Measurements from ENCODE around the gene ADAM10. TPM values are rescaled to one million over a fixed set of nuclear protein-coding genes. Genes with fewer than 3 reads are reported as not detected.

ADAM10 gene
- total and polyA plus RNA-seq, 2 donors (not counting 1 experiment from before 2014, with no cell fraction given), result 18.8 to 138 TPM

DNA sequence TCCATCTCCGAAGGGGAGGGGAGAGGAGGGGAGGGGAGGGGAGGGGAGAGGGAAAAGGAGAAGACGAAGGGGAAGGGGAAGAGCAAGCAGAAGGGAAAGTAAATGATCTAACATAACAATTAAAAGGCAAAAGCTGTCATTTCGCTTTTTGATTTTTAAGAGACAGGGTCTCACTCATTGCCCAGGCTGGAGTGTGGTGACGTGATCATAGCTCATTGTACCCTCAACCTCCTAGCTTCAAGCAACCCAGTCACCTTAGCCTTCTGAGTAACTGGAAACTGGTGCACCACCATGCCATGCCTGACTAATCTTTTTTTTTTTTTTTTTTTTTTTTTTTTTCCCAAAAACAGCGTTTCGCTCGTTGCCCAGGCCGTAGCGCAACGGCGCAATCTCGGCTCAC, 22.6 kb downstream of the ADAM10 start:
- no peak overlapping the region for H2AFZ ChIP-seq (ENCODE audit: insufficient read depth, low read depth, low read length, poor library complexity, severe bottlenecking)
- no peaks in the 10 kb centered on the region for H3K27me3 Mint-ChIP-seq
- H3K4me3 ChIP-seq (ENCODE audit: control extremely low read depth in 1 of 5, extremely low read depth in 1 of 5, insufficient read depth in 1 of 5, low read depth in 2 of 5, low read length in 4 of 5), result peak overlapping the region in 1 of 5 experiments; percentile 38
- ATAC-seq (ENCODE audit: low read depth) (peak; percentile 32), DNase-seq (peak; percentile 49)
- no peaks in the 10 kb centered on the region for H3K9me3 Mint-ChIP-seq (ENCODE audit: insufficient read depth)
- H3K27ac Mint-ChIP-seq, result peak overlapping the region; percentile 78
- H3K27ac ChIP-seq (ENCODE audit: low read length in 2 of 2), result peak overlapping the region in 1 of 2 donors; percentile 27
- H3K4me1 Mint-ChIP-seq, result peaks cover 59% of the 10 kb centered on the region
- no peaks in the 10 kb centered on the region for H3K9me3 ChIP-seq (ENCODE audit: control extremely low read depth in 1 of 3, control insufficient read depth in 2 of 3, insufficient read depth in 1 of 3, low read length in 2 of 3)
- no peak for TF ChIP-seq EZH2 (IDR thresholded peaks at IDR 0.05; ENCODE audit: borderline replicate concordance, insufficient read depth, low read depth, low read length, poor library complexity, severe bottlenecking)
- TF ChIP-seq, protein P1, sequence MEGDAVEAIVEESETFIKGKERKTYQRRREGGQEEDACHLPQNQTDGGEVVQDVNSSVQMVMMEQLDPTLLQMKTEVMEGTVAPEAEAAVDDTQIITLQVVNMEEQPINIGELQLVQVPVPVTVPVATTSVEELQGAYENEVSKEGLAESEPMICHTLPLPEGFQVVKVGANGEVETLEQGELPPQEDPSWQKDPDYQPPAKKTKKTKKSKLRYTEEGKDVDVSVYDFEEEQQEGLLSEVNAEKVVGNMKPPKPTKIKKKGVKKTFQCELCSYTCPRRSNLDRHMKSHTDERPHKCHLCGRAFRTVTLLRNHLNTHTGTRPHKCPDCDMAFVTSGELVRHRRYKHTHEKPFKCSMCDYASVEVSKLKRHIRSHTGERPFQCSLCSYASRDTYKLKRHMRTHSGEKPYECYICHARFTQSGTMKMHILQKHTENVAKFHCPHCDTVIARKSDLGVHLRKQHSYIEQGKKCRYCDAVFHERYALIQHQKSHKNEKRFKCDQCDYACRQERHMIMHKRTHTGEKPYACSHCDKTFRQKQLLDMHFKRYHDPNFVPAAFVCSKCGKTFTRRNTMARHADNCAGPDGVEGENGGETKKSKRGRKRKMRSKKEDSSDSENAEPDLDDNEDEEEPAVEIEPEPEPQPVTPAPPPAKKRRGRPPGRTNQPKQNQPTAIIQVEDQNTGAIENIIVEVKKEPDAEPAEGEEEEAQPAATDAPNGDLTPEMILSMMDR (IDR thresholded peaks at IDR 0.05), result no peak
- peaks cover 43% of the 10 kb centered on the region for H4K20me1 ChIP-seq (ENCODE audit: control insufficient read depth, insufficient read depth, low read length, poor library complexity, severe bottlenecking)
- H3K27me3 ChIP-seq (replicated peaks in 1 of 4; ENCODE audit: control extremely low read depth in 1 of 4, control insufficient read depth in 3 of 4, insufficient read depth in 4 of 4, low read length in 3 of 4), result no peaks in the 10 kb centered on the region
- intact Hi-C loops (cut with micrococcal nuclease), result no loop called here
- H3K36me3 ChIP-seq (replicated peaks in 1 of 2; ENCODE audit: control extremely low read depth in 1 of 2, control insufficient read depth in 1 of 2, extremely low read depth in 1 of 2, insufficient read depth in 2 of 2, low read length in 1 of 2), result peaks cover 0 to 3% of the 10 kb centered on the region in 2 experiments
- WGBS (ENCODE audit: insufficient coverage), result 70% methylated on average over 8 of the region's 12 CpGs
- peaks cover 46 to 50% of the 10 kb centered on the region in 2 donors for H3K4me1 ChIP-seq (ENCODE audit: control insufficient read depth in 2 of 2, insufficient read depth in 2 of 2, low read length in 2 of 2)
- peak overlapping the region; percentile 56 for H3K4me2 ChIP-seq (replicated peaks; ENCODE audit: low read depth, low read length, poor library complexity, severe bottlenecking)
- CTCF ChIA-PET, result interaction anchor here (1.3 kb wide), 1 partner anchor 44 kb away, joined by 4 read pairs; no protein-coding TSS in a partner anchor
- no peak overlapping the region for H3K9ac ChIP-seq (ENCODE audit: low read length)
- POLR2A ChIA-PET, result interaction anchor here (0.7 kb wide), 1 partner anchor 17 kb away, joined by 8 read pairs; no protein-coding TSS in a partner anchor
- H3K4me3 Mint-ChIP-seq, result peak overlapping the region; percentile 79
- peaks cover 99% of the 10 kb centered on the region for H3K79me2 ChIP-seq (ENCODE audit: control insufficient read depth, insufficient read depth, low read length)

DNA sequence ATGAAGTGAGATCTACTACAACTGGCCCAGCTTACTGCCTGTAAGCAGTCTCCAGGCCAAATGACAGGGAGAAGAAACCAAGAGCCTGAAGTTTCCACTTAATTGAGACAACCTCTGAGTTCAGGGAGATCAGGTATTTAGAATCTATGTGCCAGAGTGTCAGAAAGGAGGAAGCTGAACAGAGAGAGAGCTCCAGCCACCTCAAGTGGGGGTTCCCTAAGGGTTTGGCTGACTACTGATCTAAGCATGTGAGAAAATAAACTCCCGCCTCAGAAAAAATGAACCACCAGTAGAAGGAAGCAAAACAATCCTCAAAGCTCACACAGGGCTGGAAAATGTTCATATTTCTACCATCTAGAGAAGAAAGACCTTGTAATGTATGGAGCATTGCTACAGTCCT, 25.0 kb downstream of the ADAM10 start:
- ATAC-seq (ENCODE audit: low read depth), result peak; percentile 89

More for the DNA sequence above, 25.0 kb downstream of the ADAM10 start:
- Histone ChIP-seq H3K4me1 (ENCODE audit: control insufficient read depth in 2 of 2, insufficient read depth in 2 of 2, low read length in 2 of 2) (peaks cover 38 to 48% of the 10 kb centered on the region in 2 donors), H3K9me3 (ENCODE audit: control extremely low read depth in 1 of 3, control insufficient read depth in 2 of 3, insufficient read depth in 1 of 3, low read length in 2 of 3) (no peaks in the 10 kb centered on the region), H3K4me3 (ENCODE audit: control extremely low read depth in 1 of 5, extremely low read depth in 1 of 5, insufficient read depth in 1 of 5, low read depth in 2 of 5, low read length in 4 of 5) (peak overlapping the region in 1 of 5 experiments; percentile 19), H2AFZ (ENCODE audit: insufficient read depth, low read depth, low read length, poor library complexity, severe bottlenecking) (peak overlapping the region; percentile 54), H3K27ac (ENCODE audit: low read length in 2 of 2) (peak overlapping the region; percentile 59 to 89), H3K79me2 (ENCODE audit: control insufficient read depth, insufficient read depth, low read length) (peaks cover 96% of the 10 kb centered on the region), H3K36me3 (replicated peaks in 1 of 2; ENCODE audit: control extremely low read depth in 1 of 2, control insufficient read depth in 1 of 2, extremely low read depth in 1 of 2, insufficient read depth in 2 of 2, low read length in 1 of 2) (peaks cover 0 to 3% of the 10 kb centered on the region in 2 experiments), H3K9ac (ENCODE audit: low read length) (peak overlapping the region; percentile 42), H3K4me2 (replicated peaks; ENCODE audit: low read depth, low read length, poor library complexity, severe bottlenecking) (peak overlapping the region; percentile 57), H3K27me3 (replicated peaks in 1 of 4; ENCODE audit: control extremely low read depth in 1 of 4, control insufficient read depth in 3 of 4, insufficient read depth in 4 of 4, low read length in 3 of 4) (no peaks in the 10 kb centered on the region), H4K20me1 (ENCODE audit: control insufficient read depth, insufficient read depth, low read length, poor library complexity, severe bottlenecking) (peaks cover 36% of the 10 kb centered on the region)
- no peak for TF ChIP-seq EZH2 (IDR thresholded peaks at IDR 0.05; ENCODE audit: borderline replicate concordance, insufficient read depth, low read depth, low read length, poor library complexity, severe bottlenecking)
- TF ChIP-seq, protein P1 (IDR thresholded peaks at IDR 0.05), result no peak
- DNase-seq, result peak; percentile 81
- ChIA-PET CTCF (interaction anchor here (0.7 to 1.3 kb wide), 6 partner anchors 14 to 46 kb away, joined by 3 to 7 read pairs (median 4); partner anchors contain the start of gene ADAM10), POLR2A (interaction anchor here (0.9 to 1.4 kb wide), 3 partner anchors 9 to 47 kb away, joined by 3 to 5 read pairs (median 4); partner anchors contain the start of genes ADAM10 and MINDY2)
- no peaks in the 10 kb centered on the region for H3K9me3 Mint-ChIP-seq (ENCODE audit: insufficient read depth)
- no peaks in the 10 kb centered on the region for H3K27me3 Mint-ChIP-seq
- peak overlapping the region; percentile 13 for H3K4me3 Mint-ChIP-seq
- intact Hi-C loops (cut with micrococcal nuclease), result loop anchor here (1.0 to 2.0 kb wide), 2 partner anchors 25 to 46 kb away; partner anchors contain the start of genes ADAM10 and MINDY2
- H3K4me1 Mint-ChIP-seq, result peaks cover 58% of the 10 kb centered on the region
- peak overlapping the region; percentile 57 for H3K27ac Mint-ChIP-seq
- no CpG with 5 or more reads among the region's 1 CpG for WGBS (ENCODE audit: insufficient coverage)
